HS-5 (cell line): ENCODE data around the gene NMRAL1.

Source experiments
- DNase-seq: peaks from one replicate; pipeline ENCODE4 v3.0.0-alpha.2; 2012; ENCODE audit warnings: low read depth

Gene NMRAL1

GRCh38 chr16:4505356-4506147, 31.1 kb upstream of the NMRAL1 start:
- DNase-seq: no peak

DNA sequence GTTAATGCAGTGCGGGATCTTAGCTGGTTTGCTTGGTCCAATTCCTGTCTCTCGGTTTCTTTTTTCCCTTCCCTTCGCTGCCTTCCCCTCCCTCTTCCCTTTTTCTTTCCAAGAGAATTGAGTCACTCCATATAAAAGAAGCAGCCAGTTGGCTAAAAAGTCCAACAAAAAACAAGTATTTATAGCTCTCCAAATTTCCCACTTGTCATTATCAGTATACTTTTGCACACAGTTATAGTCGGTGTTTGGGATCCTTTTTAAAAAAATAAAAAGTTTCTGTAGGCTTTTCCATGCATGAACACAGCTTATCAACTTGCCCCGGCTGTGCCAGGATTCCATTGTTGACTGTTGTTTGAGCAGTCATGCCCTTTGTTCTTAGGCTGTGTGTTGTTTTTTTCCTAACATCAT, 26.6 kb upstream of the NMRAL1 start:
- no peak for DNase-seq

- peak; percentile 55 for DNase-seq
These were observed 25.8 kb upstream of the NMRAL1 start for GRCh38 chr16:4500272-4500671.

DNA sequence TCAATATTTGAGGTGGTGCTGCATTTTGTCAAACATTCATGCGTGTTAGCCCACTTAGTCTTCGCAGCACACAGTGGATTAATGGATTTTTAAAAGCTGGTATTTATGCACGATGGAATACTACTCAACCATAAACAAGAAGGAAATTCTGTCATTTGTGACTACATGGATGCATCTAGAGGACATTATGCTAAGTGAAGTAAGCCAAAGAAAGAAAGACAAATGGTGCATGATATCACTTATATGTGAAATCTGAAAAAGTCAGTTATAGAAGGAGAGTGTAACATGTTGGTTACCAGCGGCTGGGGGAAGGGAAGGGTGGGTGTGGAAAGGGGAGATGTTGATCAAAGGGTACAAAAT, 24.8 kb upstream of the NMRAL1 start:
- DNase-seq: no peak

- no peak for DNase-seq
These were observed 24.2 kb upstream of the NMRAL1 start for GRCh38 chr16:4498546-4499195.

GRCh38 chr16:4496305-4496704, 21.9 kb upstream of the NMRAL1 start:
- no peak for DNase-seq

GRCh38 chr16:4495766-4496165, 21.3 kb upstream of the NMRAL1 start:
- no peak for DNase-seq

DNA sequence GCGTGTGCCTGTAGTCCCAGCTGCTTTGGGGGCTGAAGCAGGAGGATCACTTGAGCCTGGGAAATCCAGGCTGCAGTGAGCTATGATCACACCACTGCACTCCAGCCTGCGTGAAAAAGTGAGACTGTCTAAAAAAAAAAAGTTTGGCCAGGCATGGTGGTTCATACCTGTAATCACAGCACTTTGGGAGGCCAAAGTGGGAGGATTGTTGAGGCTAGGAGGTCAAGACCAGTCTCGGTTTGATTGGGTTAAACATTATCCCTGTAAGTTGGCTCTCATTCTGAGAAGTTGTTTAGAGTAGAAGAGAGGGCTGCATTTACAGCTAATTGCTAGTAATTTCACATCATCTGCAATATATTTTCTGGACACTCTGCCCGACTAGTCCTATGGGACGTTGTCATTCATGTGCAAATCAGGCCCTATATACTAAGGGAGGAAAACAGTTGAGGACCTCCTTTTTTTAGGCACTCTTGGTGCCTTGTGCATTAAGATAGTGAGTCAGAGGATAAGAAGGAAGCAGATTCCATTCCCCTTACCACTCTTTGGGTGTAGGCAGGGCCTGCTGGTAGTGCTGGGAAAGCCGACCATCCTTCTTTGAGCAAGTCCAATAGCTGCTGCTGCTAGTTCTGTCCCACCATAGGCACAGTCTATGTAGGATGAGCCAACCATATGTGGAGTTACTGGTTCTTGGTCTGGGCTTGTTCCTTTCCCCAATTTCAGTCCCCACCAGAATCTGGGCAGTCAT, 20.5 kb upstream of the NMRAL1 start:
- DNase-seq: no peak

DNA sequence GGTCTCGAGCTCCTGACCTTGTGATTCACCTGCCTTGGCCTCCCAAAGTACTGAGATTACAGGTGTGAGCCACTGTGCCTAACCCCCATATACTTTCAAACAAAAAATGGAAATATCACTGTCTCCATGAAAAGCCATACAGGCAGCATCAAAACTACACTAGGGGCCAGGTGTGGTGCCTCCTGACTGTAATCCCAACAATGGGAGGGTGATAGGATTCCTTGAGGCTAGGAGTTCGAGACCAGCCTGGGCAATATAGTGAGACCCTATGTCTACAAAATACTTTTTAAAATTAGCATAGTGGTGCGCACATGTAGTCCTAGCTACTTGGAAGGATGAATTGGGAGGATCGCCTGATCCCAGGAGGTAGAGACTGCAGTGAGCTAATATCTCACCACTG, 17.5 kb upstream of the NMRAL1 start:
- DNase-seq: no peak

DNA sequence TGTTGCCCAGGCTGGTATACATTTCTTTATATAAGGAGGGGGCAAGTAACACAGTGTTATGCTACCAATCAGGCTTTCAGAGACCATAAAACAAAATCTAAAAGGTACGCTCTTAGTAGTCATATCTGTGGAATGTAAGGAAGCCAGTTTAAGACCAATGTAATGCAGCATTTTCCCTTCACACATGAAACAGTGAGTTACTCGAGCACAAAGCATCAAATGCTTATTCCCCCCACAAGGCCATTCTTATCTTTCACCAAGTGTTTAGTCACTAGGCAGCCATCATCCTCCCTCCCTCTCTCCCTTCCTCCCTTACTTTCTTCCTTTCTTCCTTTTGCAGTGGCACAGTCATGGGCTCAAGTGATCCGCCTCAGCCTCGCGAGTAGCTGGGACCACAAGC, 14.6 kb upstream of the NMRAL1 start:
- DNase-seq: peak; percentile 76

DNA sequence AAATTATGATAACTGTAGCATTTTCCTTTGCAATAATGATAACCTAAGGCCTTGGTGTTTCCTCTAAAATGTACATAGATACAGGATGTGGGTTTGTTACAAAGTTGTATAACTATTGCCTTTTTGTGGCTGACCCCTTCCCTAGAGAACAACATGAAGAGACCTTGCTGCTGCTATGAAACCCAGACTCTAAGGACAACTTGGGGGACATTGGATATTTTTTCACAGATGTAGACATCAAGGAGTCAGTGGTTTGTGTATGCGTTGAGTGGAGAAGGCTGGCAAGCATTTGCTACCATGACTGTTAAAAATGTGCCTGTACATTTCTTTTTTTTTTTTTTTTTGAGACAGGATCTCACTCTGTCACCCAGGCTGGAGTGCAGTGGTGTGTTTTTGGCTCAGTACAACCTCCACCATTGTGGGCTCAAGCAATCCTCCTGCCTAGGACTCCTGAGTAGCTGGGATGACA, 14.1 kb upstream of the NMRAL1 start:
- no peak for DNase-seq

GRCh38 chr16:4487955-4488498, 13.6 kb upstream of the NMRAL1 start:
- DNase-seq: no peak

DNA sequence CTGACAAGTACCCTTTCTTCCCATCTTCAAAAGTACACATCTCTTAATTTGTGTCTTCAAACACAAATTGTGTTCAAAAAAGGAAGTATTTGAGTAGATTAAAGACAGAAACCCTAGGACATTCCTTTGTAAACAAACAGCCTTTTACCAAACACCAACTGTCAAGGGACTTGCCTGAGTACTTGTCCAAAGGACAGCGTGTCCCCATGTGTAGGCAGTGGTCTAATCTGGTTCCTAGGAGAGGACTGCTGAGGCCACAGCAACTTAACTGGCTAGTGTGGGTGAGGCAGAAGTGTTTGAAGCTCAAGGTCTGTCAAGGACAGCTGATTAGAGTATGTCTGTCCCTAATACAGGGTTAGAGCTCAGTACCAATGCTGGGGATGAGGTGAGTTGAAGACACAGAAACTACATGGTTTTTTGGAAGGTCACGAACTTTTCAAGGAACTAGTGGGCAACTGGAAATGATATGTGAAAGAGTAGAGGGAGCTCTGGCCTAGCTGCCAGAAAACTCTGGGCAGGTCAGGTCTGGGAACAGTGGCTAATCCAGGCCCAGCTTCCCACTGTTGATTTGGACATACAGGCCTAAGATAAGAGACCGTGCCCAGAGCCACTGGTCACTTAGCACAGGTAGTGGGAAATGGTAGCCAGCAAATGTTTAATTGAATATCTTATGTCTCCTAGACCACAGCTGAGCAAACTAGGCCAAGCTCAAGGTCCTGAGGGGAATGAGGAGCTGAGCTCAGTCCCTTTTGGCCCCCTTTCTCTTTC, 11.9 kb upstream of the NMRAL1 start:
- no peak for DNase-seq

GRCh38 chr16:4481963-4482362, 7.5 kb upstream of the NMRAL1 start:
- DNase-seq: no peak

DNA sequence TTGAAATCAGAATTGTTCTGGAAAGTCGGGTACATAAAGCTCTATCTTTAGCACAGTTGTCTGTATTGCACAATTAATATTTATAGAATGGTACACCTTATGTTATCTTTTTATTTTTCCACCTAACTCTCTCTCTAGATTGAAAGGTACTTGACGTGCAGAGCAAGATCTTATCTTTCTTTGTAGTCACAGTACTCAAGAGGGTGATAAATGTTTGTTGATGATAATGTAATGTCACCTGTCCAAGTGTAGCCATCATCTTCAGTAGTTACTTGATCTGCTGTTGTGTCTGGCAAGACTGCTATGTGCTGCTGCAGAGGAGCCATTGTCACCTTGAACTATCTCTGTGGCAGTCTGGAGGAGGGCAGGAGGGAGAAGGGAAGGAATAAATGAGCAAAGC, 7.1 kb upstream of the NMRAL1 start:
- no peak for DNase-seq

GRCh38 chr16:4477966-4478365, 3.5 kb upstream of the NMRAL1 start:
- DNase-seq: no peak

GRCh38 chr16:4475880-4476788, 1.7 kb upstream of the NMRAL1 start, which contains the start of gene HMOX2:
Gene HMOX2 (plus strand): TSS chr16:4476398. CDS start chr16:4505525, 29,127 bp downstream.
- DNase-seq: peak; percentile 64

DNA sequence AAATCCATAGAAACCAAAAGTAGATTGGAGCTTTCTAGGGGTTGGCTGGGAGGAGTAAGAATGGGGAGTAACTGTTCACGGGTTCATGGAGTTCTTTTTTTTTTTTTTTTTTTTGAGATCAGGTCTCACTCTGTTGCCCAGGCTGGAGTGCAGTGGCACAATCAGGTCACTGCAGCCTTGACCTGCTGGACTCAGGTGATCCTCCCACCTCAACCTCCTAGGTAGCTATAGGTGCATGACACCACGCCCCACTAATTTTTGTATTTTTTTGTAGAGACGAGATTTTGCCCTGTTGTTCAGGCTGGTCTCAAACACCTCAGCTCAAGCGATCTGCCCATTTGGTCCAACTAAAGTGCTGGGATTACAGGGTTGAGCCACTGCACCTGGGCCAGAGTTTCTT, 1.5 kb downstream of the NMRAL1 start:
- no peak for DNase-seq

DNA sequence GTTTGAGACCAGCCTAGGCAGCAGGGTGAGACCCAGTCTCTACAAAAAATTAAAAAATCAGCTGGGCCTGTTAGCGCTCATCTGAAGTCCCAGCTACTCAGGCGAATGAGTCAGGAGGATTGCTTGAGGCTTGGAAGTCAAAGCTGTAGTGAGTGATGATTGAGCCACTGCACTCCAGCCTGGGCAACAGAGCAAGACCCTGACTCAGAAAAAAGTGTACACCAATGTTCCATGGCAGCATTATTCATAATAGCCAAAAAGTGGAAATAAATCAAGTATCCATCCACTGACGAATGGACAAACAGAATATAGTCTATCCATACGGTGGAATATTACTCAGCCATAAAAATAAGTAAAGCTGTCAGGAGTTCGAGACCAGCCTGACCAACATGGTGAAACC, 2.6 kb downstream of the NMRAL1 start:
- no peak for DNase-seq

DNA sequence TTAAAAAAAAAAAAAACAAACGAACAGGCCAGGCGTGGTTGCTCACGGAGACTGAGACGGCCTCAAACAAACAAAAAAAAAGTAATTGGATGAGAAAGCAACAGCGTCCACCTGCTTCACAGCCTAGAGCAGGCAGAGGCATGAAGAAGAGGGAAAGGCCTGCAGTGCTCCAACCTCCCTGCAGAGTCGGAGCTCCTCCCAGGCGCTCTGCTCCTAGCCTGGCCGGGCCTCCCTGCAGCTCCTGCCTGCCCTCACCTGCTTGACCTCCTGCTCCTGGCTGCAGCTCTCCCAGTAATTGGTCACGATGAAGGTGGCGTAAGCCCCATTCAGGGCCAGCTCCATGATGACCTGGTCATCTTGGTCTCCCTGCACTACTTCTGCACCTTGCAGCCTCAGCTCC, 5.5 kb downstream of the NMRAL1 start:
- no peak for DNase-seq

DNA sequence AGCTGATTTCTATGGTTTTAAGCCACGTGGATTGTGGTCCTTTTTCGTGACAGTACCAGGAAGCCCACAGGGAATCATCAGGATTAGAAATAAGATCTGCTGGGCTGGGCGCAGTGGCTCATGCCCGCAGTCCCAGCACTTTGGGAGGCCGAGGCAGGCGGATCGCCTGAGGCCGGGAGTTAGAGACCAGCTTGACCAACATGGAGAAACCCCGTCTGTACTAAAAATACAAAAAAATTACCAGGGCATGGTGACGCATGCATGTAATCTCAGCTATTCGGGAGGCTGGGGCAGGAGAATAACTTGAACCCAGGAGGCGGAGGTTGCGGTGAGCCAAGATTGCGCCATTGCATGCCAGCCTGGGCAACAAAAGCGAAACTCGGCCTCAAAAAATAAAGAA, 6.5 kb downstream of the NMRAL1 start:
- no peak for DNase-seq
